Kidney (tissue), 14 donors: ENCODE measurements around the gene TRMT1. TPM values are rescaled to one million over a fixed set of nuclear protein-coding genes. Genes with fewer than 3 reads are reported as not detected.

Source experiments
- DNase-seq, 5 donors: peaks; one replicate each; pipeline ENCODE4 v3.0.0-alpha.2; 2013 to 2020
- FAIRE-seq: peaks from 2 replicates; lab custom pipeline; 2012; peaks lifted over from hg19 to GRCh38; lab: Jason Lieb, UNC
- H3K27ac ChIP-seq, 2 donors: one replicate each; pipeline ENCODE4 v1.7.0; 2013; ENCODE audit warnings: low read depth in 2 of 2, low read length in 2 of 2, inconsistent platforms in 1 of 2
- H3K27me3 ChIP-seq: one replicate; pipeline ENCODE4 v1.7.1; 2013; ENCODE audit warnings: low read length, inconsistent platforms; ENCODE audit not compliant: control insufficient read depth, insufficient read depth
- H3K36me3 ChIP-seq, 3 donors: one replicate each; pipeline versions ENCODE4 v1.7.0 to v1.7.1; 2013; ENCODE audit warnings: low read length in 3 of 3, control low read depth in 1 of 3, inconsistent platforms in 1 of 3; ENCODE audit not compliant: insufficient read depth in 3 of 3, control insufficient read depth in 2 of 3
- H3K4me1 ChIP-seq, 3 donors: one replicate each; pipeline versions ENCODE4 v1.7.0 to v1.7.1; 2013; ENCODE audit warnings: low read length in 3 of 3, inconsistent platforms in 1 of 3, low read depth in 1 of 3; ENCODE audit not compliant: control insufficient read depth in 2 of 3, insufficient read depth in 2 of 3
- H3K4me3 ChIP-seq, 3 donors: one replicate each; pipeline versions ENCODE4 v1.7.0 to v1.8.1; 2013; ENCODE audit warnings: low read length in 3 of 3, control low read depth in 1 of 3, inconsistent platforms in 1 of 3
- H3K9ac ChIP-seq, 3 donors: one replicate each; pipeline versions ENCODE4 v1.7.0 to v1.7.1; 2013; ENCODE audit warnings: low read length in 3 of 3, control low read depth in 1 of 3, inconsistent platforms in 1 of 3
- H3K9me3 ChIP-seq, 3 donors: one replicate each; pipeline versions ENCODE4 v1.7.0 to v1.7.1; 2013; ENCODE audit warnings: low read length in 3 of 3, control low read depth in 1 of 3, inconsistent platforms in 1 of 3; ENCODE audit not compliant: control insufficient read depth in 2 of 3, insufficient read depth in 1 of 3
- CTCF ChIP-seq: IDR thresholded peaks from 3 replicates; pipeline ENCODE4 v1.5.1; 2012; ENCODE audit warnings: mild to moderate bottlenecking, moderate library complexity, borderline replicate concordance; ENCODE audit not compliant: insufficient read depth; ENCODE audit errors: extremely low read depth
- intact Hi-C: fragments of 100-400 bp; cut with DNase I; formaldehyde crosslinking; loops from one replicate; pipeline ENCODE4 v1.11.1; 2022
- polyA plus RNA-seq: library from polyadenylated mRNA; stranded (reverse); fragments of 350-450 nt; fragmentation: Illumina TruSeq; extraction: RNeasy Lipid Tissue Mini Kit (QIAGEN cat#74804); gene quantifications from one replicate; pipeline ENCODE4 v1.2.3, GENCODE V29; 2014; ENCODE audit warnings: low read depth, low replicate concordance; ENCODE audit not compliant: insufficient read depth
- total RNA-seq: library from RNA; stranded (reverse); fragmentation: NEBNext Ultra II Directional; extraction: Animal tissue kit (Norgen Biotek cat#: 25700); gene quantifications from one replicate; pipeline ENCODE4 v1.2.1, GENCODE V29; 2021
- donor health status: control.
- donor health status: control.
- donor health status: control.
- donor health status: control.
- donor health status: control.
- donor health status: DM: yes; HTN: yes; CAD: no.
- donor health status: Normal renal cell carcinoma (clear cell type).

The TRMT1 gene
- total and polyA plus RNA-seq, 2 donors from 2014 or later, result 22.7 to 40.0 TPM

- Histone ChIP-seq H3K36me3 (no peaks in the 10 kb centered on the region), H3K4me3 (peak overlapping the region in 1 of 3 donors; percentile 65), H3K9ac (peak overlapping the region in 2 of 3 donors; percentile 4 to 46), H3K27me3 (no peaks in the 10 kb centered on the region), H3K4me1 (peaks cover 7 to 34% (median 15%) of the 10 kb centered on the region in 3 donors), H3K9me3 (no peaks in the 10 kb centered on the region), H3K27ac (peak overlapping the region; percentile 97)
- DNase-seq, result peak; percentile 91 to 98 (median 96)
- TF ChIP-seq CTCF, result no peak
- intact Hi-C loops, result no loop called here
- FAIRE-seq, result no peak
Observed at GRCh38 chr19:13164343-13165161, 48.0 kb upstream of the TRMT1 start.

- TF ChIP-seq CTCF, result no peak
- no peaks in the 10 kb centered on the region for H3K9me3 ChIP-seq
- peak; percentile 95 to 97 (median 96) for DNase-seq
- peak overlapping the region in 2 of 3 donors; percentile 61 to 65 for H3K4me3 ChIP-seq
- peak overlapping the region in 2 of 3 donors; percentile 51 to 93 for H3K9ac ChIP-seq
- no peaks in the 10 kb centered on the region for H3K27me3 ChIP-seq
- H3K4me1 ChIP-seq, result peaks cover 7 to 32% (median 15%) of the 10 kb centered on the region in 3 donors
- no peak for FAIRE-seq
- intact Hi-C loops, result no loop called here
- H3K36me3 ChIP-seq, result no peaks in the 10 kb centered on the region
- H3K27ac ChIP-seq, result peak overlapping the region; percentile 97
Observed at GRCh38 chr19:13163609-13164342, 47.2 kb upstream of the TRMT1 start.

GRCh38 chr19:13162724-13163608, 46.4 kb upstream of the TRMT1 start:
- Histone ChIP-seq H3K36me3 (no peaks in the 10 kb centered on the region), H3K9ac (peak overlapping the region; percentile 12 to 93 (median 51)), H3K27me3 (no peaks in the 10 kb centered on the region), H3K27ac (peak overlapping the region; percentile 97), H3K9me3 (no peaks in the 10 kb centered on the region), H3K4me1 (peaks cover 7 to 29% (median 15%) of the 10 kb centered on the region in 3 donors), H3K4me3 (peak overlapping the region; percentile 45 to 69 (median 65))
- no peak for FAIRE-seq
- TF ChIP-seq CTCF, result no peak
- intact Hi-C loops, result no loop called here
- peak; percentile 97 to 99 (median 99) for DNase-seq
